ENCODE measurements around the gene CSNK1G3. TPM values are rescaled to one million over a fixed set of nuclear protein-coding genes. Genes with fewer than 3 reads are reported as not detected.

The CSNK1G3 gene
- total and polyA plus RNA-seq, 10 donors = 9.0 to 81.9 (median 51.6) TPM

- no peak for DNase-seq
- WGBS, 5 donors = 90 to 96% (median 95%) methylated on average over 2 of the region's 2 CpGs
- no peak overlapping the region for H3K4me3 ChIP-seq
- no peaks in the 10 kb centered on the region for H3K4me1 ChIP-seq
- TF ChIP-seq POLR2A (IDR thresholded peaks at IDR 0.05) (no peak), CTCF (IDR thresholded peaks at IDR 0.05 in 8 of 11, conservative IDR thresholded peaks at IDR 0.05 in 3 of 11) (no peak), POLR2AphosphoS5 (IDR thresholded peaks at IDR 0.05) (no peak)
- peaks cover 0 to 65% (median 5%) of the 10 kb centered on the region in 6 donors for H3K36me3 ChIP-seq
- no peaks in the 10 kb centered on the region for H3K27me3 ChIP-seq (replicated peaks in 1 of 7)
- H3K9me3 ChIP-seq = no peaks in the 10 kb centered on the region
- H3K27ac ChIP-seq = no peak overlapping the region
- intact Hi-C loops (cut with DNase I; ENCODE audit: low total_unique reads) = loop anchor here (10.0 kb wide), 1 partner anchor 74 kb away; no protein-coding TSS in a partner anchor
Observed at GRCh38 chr5:123599171-123599570, 87.2 kb downstream of the CSNK1G3 start.

- DNase-seq = no peak
- TF ChIP-seq POLR2AphosphoS5 (IDR thresholded peaks at IDR 0.05) (no peak), CTCF (IDR thresholded peaks at IDR 0.05 in 8 of 11, conservative IDR thresholded peaks at IDR 0.05 in 3 of 11) (no peak), POLR2A (IDR thresholded peaks at IDR 0.05) (no peak)
- WGBS, 5 donors = 93 to 100% (median 96%) methylated on average over 2 of the region's 2 CpGs
- no peaks in the 10 kb centered on the region for H3K9me3 ChIP-seq
- no peak overlapping the region for H3K4me3 ChIP-seq
- peaks cover 0 to 64% (median 0%) of the 10 kb centered on the region in 6 donors for H3K36me3 ChIP-seq
- intact Hi-C loops (cut with DNase I; ENCODE audit: low total_unique reads) = loop anchor here (10.0 kb wide), 1 partner anchor 187 kb away; no protein-coding TSS in a partner anchor
- H3K27ac ChIP-seq = no peak overlapping the region
- no peaks in the 10 kb centered on the region for H3K4me1 ChIP-seq
- H3K27me3 ChIP-seq (replicated peaks in 1 of 7) = no peaks in the 10 kb centered on the region
Observed at GRCh38 chr5:123601610-123602009, 89.6 kb downstream of the CSNK1G3 start.

- intact Hi-C loops (cut with DNase I; ENCODE audit: low total_unique reads) = loop anchor here (10.0 kb wide), 1 partner anchor 191 kb away; no protein-coding TSS in a partner anchor
- H3K27ac ChIP-seq = no peak overlapping the region
- H3K4me1 ChIP-seq = peaks cover 0 to 4% (median 1%) of the 10 kb centered on the region in 6 donors
- DNase-seq = no peak
- H3K36me3 ChIP-seq = peaks cover 0 to 60% (median 0%) of the 10 kb centered on the region in 6 donors
- no peaks in the 10 kb centered on the region for H3K9me3 ChIP-seq
- TF ChIP-seq CTCF (IDR thresholded peaks at IDR 0.05 in 8 of 11, conservative IDR thresholded peaks at IDR 0.05 in 3 of 11) = no peak
- TF ChIP-seq POLR2A (IDR thresholded peaks at IDR 0.05) = no peak
- TF ChIP-seq POLR2AphosphoS5 (IDR thresholded peaks at IDR 0.05) = no peak
- H3K4me3 ChIP-seq = no peak overlapping the region
- H3K27me3 ChIP-seq (replicated peaks in 1 of 7) = no peaks in the 10 kb centered on the region
Observed at GRCh38 chr5:123605822-123606221, 93.8 kb downstream of the CSNK1G3 start.

GRCh38 chr5:123610209-123610608 is 98.2 kb downstream of the CSNK1G3 start:
- Histone ChIP-seq H3K4me1 (peaks cover 0 to 9% (median 5%) of the 10 kb centered on the region in 6 donors), H3K9me3 (no peaks in the 10 kb centered on the region), H3K27me3 (replicated peaks in 1 of 7) (no peaks in the 10 kb centered on the region), H3K4me3 (no peak overlapping the region), H3K36me3 (peaks cover 0 to 59% (median 17%) of the 10 kb centered on the region in 6 donors), H3K27ac (peak overlapping the region in 1 of 8 donors; percentile 4)
- 85 to 92% (median 90%) methylated on average over 2 of the region's 2 CpGs for WGBS, 5 donors
- TF ChIP-seq POLR2AphosphoS5 (IDR thresholded peaks at IDR 0.05) (no peak), CTCF (IDR thresholded peaks at IDR 0.05 in 8 of 11, conservative IDR thresholded peaks at IDR 0.05 in 3 of 11) (no peak), POLR2A (IDR thresholded peaks at IDR 0.05) (no peak)
- intact Hi-C loops (cut with DNase I; ENCODE audit: low total_unique reads) = no loop called here
- no peak for DNase-seq

Measured in spleen (tissue), 11 donors.